GM23338 (cell line): ENCODE data around the gene RUFY1. TPM values are rescaled to one million over a fixed set of nuclear protein-coding genes. Genes with fewer than 3 reads are reported as not detected.

Experiments used
- ATAC-seq: fragments of 200-7000 bp; cut with Tn5 transposase; 3 replicates; pipeline ENCODE4 v1.9.1; 2020
- DNase-seq: peaks from one replicate; pipeline ENCODE4 v3.0.0-alpha.2; 2015; ENCODE audit warnings: low spot score
- H2AFZ ChIP-seq: fragments of 200-600 bp; sonication (generic); 2 replicates; pipeline ENCODE4 v1.8.0; 2016; ENCODE audit warnings: antibody characterized with exemption, mild to moderate bottlenecking, moderate library complexity
- H3F3A ChIP-seq: fragments of 200-600 bp; sonication (generic); replicated peaks from 2 replicates; pipeline ENCODE4 v1.8.0; 2017; ENCODE audit warnings: antibody characterized with exemption, mixed run types, low read depth
- H3K27ac ChIP-seq: fragments of 200-600 bp; sonication (generic); 2 replicates; pipeline ENCODE4 v1.6.1; 2016; ENCODE audit warnings: low read depth
- H3K27me3 ChIP-seq: fragments of 200-600 bp; sonication (generic); 2 replicates; pipeline ENCODE4 v1.8.0; 2016; ENCODE audit warnings: mild to moderate bottlenecking, mixed run types, moderate library complexity; ENCODE audit not compliant: insufficient read depth
- H3K36me3 ChIP-seq: fragments of 200-600 bp; sonication (generic); 2 replicates; pipeline ENCODE4 v1.8.0; 2016; ENCODE audit warnings: mild to moderate bottlenecking; ENCODE audit not compliant: insufficient read depth
- H3K4me1 ChIP-seq: fragments of 200-600 bp; sonication (generic); 2 replicates; pipeline ENCODE4 v1.8.0; 2016; ENCODE audit warnings: mild to moderate bottlenecking, moderate library complexity; ENCODE audit not compliant: insufficient read depth
- H3K4me2 ChIP-seq: fragments of 200-600 bp; sonication (generic); 2 replicates; pipeline ENCODE4 v1.7.1; 2017; ENCODE audit warnings: mixed run types
- H3K4me3 ChIP-seq: fragments of 200-600 bp; sonication (generic); 2 replicates; pipeline ENCODE4 v1.6.1; 2016; ENCODE audit warnings: mixed run types
- H3K79me2 ChIP-seq: fragments of 200-600 bp; sonication (generic); replicated peaks from 2 replicates; pipeline ENCODE4 v1.8.0; 2017; ENCODE audit warnings: mild to moderate bottlenecking; ENCODE audit not compliant: insufficient read depth
- H3K9me2 ChIP-seq: fragments of 200-600 bp; sonication (generic); 2 replicates; pipeline ENCODE4 v1.8.0; 2017; ENCODE audit not compliant: insufficient read depth
- H4K20me1 ChIP-seq: fragments of 200-600 bp; sonication (generic); replicated peaks from 2 replicates; pipeline ENCODE4 v1.8.0; 2017; ENCODE audit warnings: mild to moderate bottlenecking; ENCODE audit not compliant: insufficient read depth
- H3K27ac Mint-ChIP-seq: 2 replicates; pipeline ENCODE4 v1.8.0; 2020; ENCODE audit warnings: inconsistent platforms, mild to moderate bottlenecking, moderate library complexity, mixed read lengths
- H3K27me3 Mint-ChIP-seq: 3 replicates; pipeline ENCODE4 v1.8.0; 2022; ENCODE audit warnings: low read depth, mild to moderate bottlenecking, moderate library complexity, mixed read lengths, inconsistent platforms; ENCODE audit not compliant: insufficient read depth, poor library complexity
- H3K36me3 Mint-ChIP-seq: 3 replicates; pipeline ENCODE4 v1.8.0; 2021; ENCODE audit warnings: low read depth, mild to moderate bottlenecking, inconsistent platforms, moderate library complexity, mixed read lengths
- H3K4me1 Mint-ChIP-seq: 3 replicates; pipeline ENCODE4 v1.8.0; 2020; ENCODE audit warnings: mild to moderate bottlenecking, inconsistent platforms, mixed read lengths
- H3K4me3 Mint-ChIP-seq: 3 replicates; pipeline ENCODE4 v1.8.0; 2021; ENCODE audit warnings: moderate library complexity, mild to moderate bottlenecking, inconsistent platforms, mixed read lengths
- H3K9me3 Mint-ChIP-seq: 3 replicates; pipeline ENCODE4 v1.8.0; 2020; ENCODE audit warnings: moderate library complexity, mild to moderate bottlenecking, inconsistent platforms, mixed read lengths
- CREB1 ChIP-seq: fragments of 250-450 bp; sonication (Bioruptor Pico); IDR thresholded peaks from 2 replicates; pipeline ENCODE4 v1.5.0; 2020; ENCODE audit warnings: low read depth, mild to moderate bottlenecking, moderate library complexity
- CTCF ChIP-seq, 2 experiments: fragments of 200-600 bp in 1 of 2; sonication (generic) in 1 of 2; conservative IDR thresholded peaks; 2 replicates each; pipeline versions ENCODE4 v1.5.1 to v1.6.1; 2016 to 2017; ENCODE audit warnings: antibody characterized with exemption in 2 of 2, low read depth in 2 of 2, mild to moderate bottlenecking in 2 of 2, moderate library complexity in 1 of 2
- ETS1 ChIP-seq: IDR thresholded peaks from 2 replicates; pipeline ENCODE4 v1.6.1; 2016; ENCODE audit warnings: antibody characterized with exemption
- EZH2 ChIP-seq: fragments of 200-600 bp; sonication (generic); IDR thresholded peaks from one replicate; pipeline ENCODE4 v1.8.0; 2017; ENCODE audit warnings: antibody characterized with exemption, mild to moderate bottlenecking, low read depth; ENCODE audit not compliant: unreplicated experiment
- EZH2phosphoT487 ChIP-seq: fragments of 200-600 bp; sonication (generic); IDR thresholded peaks from one replicate; pipeline ENCODE4 v1.8.1; 2018; ENCODE audit warnings: antibody characterized with exemption; ENCODE audit not compliant: unreplicated experiment
- JUNB ChIP-seq: IDR thresholded peaks from one replicate; pipeline ENCODE4 v1.6.1; 2016; ENCODE audit warnings: antibody characterized with exemption; ENCODE audit not compliant: unreplicated experiment
- NANOG ChIP-seq: IDR thresholded peaks from 2 replicates; pipeline ENCODE4 v1.6.1; 2016; ENCODE audit warnings: antibody characterized with exemption, borderline replicate concordance
- POLR2AphosphoS5 ChIP-seq: IDR thresholded peaks from 2 replicates; pipeline ENCODE4 v1.6.1; 2016; ENCODE audit warnings: antibody characterized with exemption, low read depth
- REST ChIP-seq: IDR thresholded peaks from one replicate; pipeline ENCODE4 v1.6.1; 2018; ENCODE audit warnings: antibody characterized with exemption; ENCODE audit not compliant: unreplicated experiment
- STAT1 ChIP-seq: IDR thresholded peaks from one replicate; pipeline ENCODE4 v1.6.1; 2016; ENCODE audit warnings: antibody characterized with exemption; ENCODE audit not compliant: unreplicated experiment
- ZNF114 ChIP-seq: fragments of 250-450 bp; sonication (Bioruptor Pico); IDR thresholded peaks from 2 replicates; pipeline ENCODE4 v1.5.0; 2020; ENCODE audit warnings: mild to moderate bottlenecking, moderate library complexity
- ZNF331 ChIP-seq: fragments of 250-450 bp; sonication (Bioruptor Pico); IDR thresholded peaks from 2 replicates; pipeline ENCODE4 v1.5.0; 2020; ENCODE audit warnings: low read depth, mild to moderate bottlenecking, moderate library complexity
- polyA plus RNA-seq: library from polyadenylated mRNA; unstranded; fragments of >200 nt; fragmentation: Nextera tagmentation; extraction: Ambion mirVana; gene quantifications from 2 replicates; pipeline ENCODE4 v1.2.1, GENCODE V29; 2016
- total RNA-seq: library from RNA; depleted of rRNA; stranded (reverse); fragments of >200 nt; shearing (Covaris generic); gene quantifications from 2 replicates; pipeline ENCODE4 v1.2.3, GENCODE V29; 2014

Gene RUFY1
- total and polyA plus RNA-seq, 2 experiments from 2014 or later = 25.3 to 31.6 TPM

- no peak for TF ChIP-seq ZNF114 (CRISPR knock-in tag)
- TF ChIP-seq NANOG = no peak
- TF ChIP-seq ZNF331 (CRISPR knock-in tag) = no peak
- TF ChIP-seq EZH2 = no peak
- no peak for TF ChIP-seq CREB1
- no peak for TF ChIP-seq POLR2AphosphoS5
- TF ChIP-seq STAT1 = no peak
- no peak for TF ChIP-seq JUNB
Measured at GRCh38 chr5:179599973-179600372, 49.6 kb downstream of the RUFY1 start (continued).

GRCh38 chr5:179601871-179602625, 51.7 kb downstream of the RUFY1 start:
- no peaks in the 10 kb centered on the region for H3K4me1 ChIP-seq
- H3K27me3 ChIP-seq = no peaks in the 10 kb centered on the region
- peaks cover 12% of the 10 kb centered on the region; the same call in 1 of the 2 replicates for H3F3A ChIP-seq
- H3K36me3 ChIP-seq = peaks cover 23% of the 10 kb centered on the region
- H3K9me2 ChIP-seq = no peaks in the 10 kb centered on the region
- H3K4me3 ChIP-seq = no peak overlapping the region
- ATAC-seq (no peak), DNase-seq (no peak)
- Mint-ChIP-seq H3K27me3 (peaks cover 29% of the 10 kb centered on the region), H3K4me3 (no peak overlapping the region), H3K36me3 (peaks cover 81% of the 10 kb centered on the region), H3K27ac (no peak overlapping the region), H3K4me1 (no peaks in the 10 kb centered on the region), H3K9me3 (no peaks in the 10 kb centered on the region; the same call in 2 of the 3 replicates)
- no peaks in the 10 kb centered on the region; the same call in 1 of the 2 replicates for H3K79me2 ChIP-seq
- H3K4me2 ChIP-seq = no peak overlapping the region
- H2AFZ ChIP-seq = no peak overlapping the region
- H3K27ac ChIP-seq = no peak overlapping the region
- H4K20me1 ChIP-seq = no peaks in the 10 kb centered on the region; the same call in 1 of the 2 replicates
- TF ChIP-seq CTCF (conservative IDR thresholded peaks at IDR 0.05; ENCODE audit: low read depth in 2 of 2) (no peak), EZH2phosphoT487 (no peak), JUNB (no peak), EZH2 (no peak), NANOG (no peak), ZNF114 (CRISPR knock-in tag) (no peak), CREB1 (no peak), ETS1 (no peak), POLR2AphosphoS5 (no peak), REST (no peak), STAT1 (no peak)
